Kidney epithelial cell (primary cell): ENCODE data around the gene KLF6. TPM values are rescaled to one million over a fixed set of nuclear protein-coding genes. Genes with fewer than 3 reads are reported as not detected.
A peak's percentile ranks its signal among the peaks of the same experiment; 100 is the strongest.

Experiments
- DNase-seq: peaks from one replicate; pipeline ENCODE4 v3.0.0-alpha.2; 2010; ENCODE audit warnings: low read depth
- H3K27me3 ChIP-seq: 2 replicates; pipeline ENCODE4 v1.6.0; 2011; ENCODE audit warnings: low read length; ENCODE audit not compliant: control insufficient read depth, insufficient read depth
- H3K36me3 ChIP-seq: 2 replicates; pipeline ENCODE4 v1.5.1; 2011; ENCODE audit warnings: low read length; ENCODE audit not compliant: control insufficient read depth, insufficient read depth
- H3K4me3 ChIP-seq: 2 replicates; pipeline ENCODE4 v1.5.1; 2011; ENCODE audit warnings: low read depth, mild to moderate bottlenecking, control low read depth, low read length
- total RNA-seq: library from RNA; depleted of rRNA; stranded (reverse); fragments of >200 nt; gene quantifications from 2 replicates; pipeline ENCODE4 v1.2.3, GENCODE V29; 2015
- TF ChIP-seq, protein P1 (sequence below): IDR thresholded peaks from 2 replicates; pipeline ENCODE4 v1.5.1; 2011; ENCODE audit warnings: mild to moderate bottlenecking, moderate library complexity, low read length, control low read depth, inconsistent platforms; ENCODE audit not compliant: insufficient read depth, poor library complexity, severe bottlenecking

KLF6 gene
- total RNA-seq, 1 donor from 2014 or later: 125 TPM

DNA sequence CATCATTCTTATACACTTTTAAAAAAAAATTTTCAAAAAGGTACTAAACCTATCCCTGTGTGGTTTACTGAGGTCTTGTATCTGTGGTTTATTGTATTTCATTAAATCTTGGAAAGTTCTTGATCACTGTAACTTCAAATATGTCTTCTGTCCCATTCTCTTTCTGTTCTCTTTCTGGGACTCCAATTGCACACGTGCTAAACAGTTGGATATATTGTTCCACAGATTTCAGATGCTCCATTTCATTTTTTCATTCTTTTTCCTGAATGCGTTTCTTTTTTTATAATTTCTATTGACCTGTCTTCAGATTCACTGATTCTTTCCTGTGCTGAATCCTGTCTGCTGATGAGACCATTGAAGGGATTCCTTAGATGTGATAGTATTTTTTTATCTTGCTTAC lies 4.6 kb upstream of the KLF6 start:
- DNase-seq: no peak
- no peaks in the 10 kb centered on the region for H3K27me3 ChIP-seq
- TF ChIP-seq, protein P1, sequence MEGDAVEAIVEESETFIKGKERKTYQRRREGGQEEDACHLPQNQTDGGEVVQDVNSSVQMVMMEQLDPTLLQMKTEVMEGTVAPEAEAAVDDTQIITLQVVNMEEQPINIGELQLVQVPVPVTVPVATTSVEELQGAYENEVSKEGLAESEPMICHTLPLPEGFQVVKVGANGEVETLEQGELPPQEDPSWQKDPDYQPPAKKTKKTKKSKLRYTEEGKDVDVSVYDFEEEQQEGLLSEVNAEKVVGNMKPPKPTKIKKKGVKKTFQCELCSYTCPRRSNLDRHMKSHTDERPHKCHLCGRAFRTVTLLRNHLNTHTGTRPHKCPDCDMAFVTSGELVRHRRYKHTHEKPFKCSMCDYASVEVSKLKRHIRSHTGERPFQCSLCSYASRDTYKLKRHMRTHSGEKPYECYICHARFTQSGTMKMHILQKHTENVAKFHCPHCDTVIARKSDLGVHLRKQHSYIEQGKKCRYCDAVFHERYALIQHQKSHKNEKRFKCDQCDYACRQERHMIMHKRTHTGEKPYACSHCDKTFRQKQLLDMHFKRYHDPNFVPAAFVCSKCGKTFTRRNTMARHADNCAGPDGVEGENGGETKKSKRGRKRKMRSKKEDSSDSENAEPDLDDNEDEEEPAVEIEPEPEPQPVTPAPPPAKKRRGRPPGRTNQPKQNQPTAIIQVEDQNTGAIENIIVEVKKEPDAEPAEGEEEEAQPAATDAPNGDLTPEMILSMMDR: no peak
- no peak overlapping the region for H3K4me3 ChIP-seq
- H3K36me3 ChIP-seq: no peaks in the 10 kb centered on the region

DNA sequence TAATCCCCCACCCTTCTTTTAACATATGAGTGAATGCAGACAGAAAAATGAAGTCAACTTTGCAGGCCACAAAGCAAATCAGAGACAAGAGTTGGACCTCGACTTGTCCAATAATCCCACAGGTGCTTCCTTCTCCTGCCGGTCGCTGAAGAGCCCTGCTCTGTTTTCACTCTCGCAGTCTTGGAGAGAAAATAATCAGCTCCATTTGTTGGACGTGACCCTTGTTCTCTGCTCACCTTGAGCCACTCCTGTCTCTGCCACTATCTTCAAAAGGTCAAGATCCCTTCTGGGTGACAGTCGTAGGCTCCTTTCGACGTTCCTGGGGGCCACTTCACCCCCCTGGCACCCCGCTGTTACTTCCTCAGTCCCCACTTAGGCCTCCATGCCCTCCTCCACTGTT lies 2.8 kb upstream of the KLF6 start:
- no peak overlapping the region for H3K4me3 ChIP-seq
- DNase-seq: no peak
- H3K27me3 ChIP-seq: no peaks in the 10 kb centered on the region
- H3K36me3 ChIP-seq: no peaks in the 10 kb centered on the region
- TF ChIP-seq, protein P1: no peak

DNA sequence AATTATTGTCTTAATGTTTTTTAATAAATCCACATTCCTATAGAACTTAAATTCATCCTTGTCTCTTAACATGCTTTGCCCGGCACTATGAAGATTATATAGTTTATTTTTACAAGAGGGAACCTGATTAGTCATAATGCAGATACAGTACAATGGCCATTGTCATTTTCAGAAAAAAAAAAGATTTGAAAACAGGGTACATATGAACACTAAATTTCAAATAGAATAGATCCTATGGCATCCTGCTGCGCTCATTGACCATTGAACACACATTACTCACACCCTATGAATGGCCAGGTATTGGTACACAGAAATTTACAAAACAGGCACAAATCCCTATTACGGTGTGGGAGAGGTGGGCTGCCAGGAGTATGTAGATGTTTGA lies 2.0 kb upstream of the KLF6 start:
- no peak overlapping the region for H3K4me3 ChIP-seq
- DNase-seq: no peak

DNA sequence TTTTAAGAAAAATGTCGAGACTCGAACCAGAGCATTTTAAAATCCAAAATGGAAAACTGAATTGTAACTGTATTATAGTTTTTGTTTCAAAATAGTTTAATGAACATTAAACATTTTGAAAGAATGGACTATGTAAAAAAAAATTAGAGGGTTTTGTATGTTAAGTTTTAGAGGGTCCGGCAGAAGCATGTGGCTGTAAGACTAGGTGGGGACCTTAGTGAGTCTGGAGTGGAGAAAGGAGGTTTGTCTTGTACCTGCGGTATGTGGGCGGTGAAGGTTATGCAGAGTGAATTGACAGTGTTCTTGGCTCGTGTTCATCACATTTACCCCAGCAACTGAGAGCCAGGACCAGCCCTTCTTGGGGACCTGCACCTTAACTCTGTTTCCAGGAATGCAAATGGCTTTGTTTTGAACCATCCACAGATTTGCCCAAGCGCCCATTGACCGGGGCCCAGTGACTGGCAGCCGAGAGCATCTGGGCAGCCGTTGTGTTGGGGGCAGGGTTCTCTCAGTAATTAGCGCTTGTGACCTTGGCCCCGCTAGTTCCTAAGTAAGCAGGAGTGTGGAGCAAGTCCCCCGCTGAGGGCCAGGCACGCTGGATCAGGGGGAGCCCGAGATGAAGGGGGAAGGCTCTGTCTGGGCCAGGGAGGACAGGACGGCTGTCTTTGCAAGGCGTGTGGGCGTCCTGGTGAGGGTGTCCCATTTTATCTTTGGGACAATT lies 1.4 kb upstream of the KLF6 start:
- DNase-seq: no peak
- Histone ChIP-seq H3K36me3 (peaks cover 2% of the 10 kb centered on the region), H3K4me3 (peak overlapping the region; percentile 62), H3K27me3 (no peaks in the 10 kb centered on the region)
- TF ChIP-seq, protein P1: no peak

More for the DNA sequence above, 2.0 kb upstream of the KLF6 start:
- TF ChIP-seq, protein P1: no peak
- Histone ChIP-seq H3K27me3 (no peaks in the 10 kb centered on the region), H3K36me3 (no peaks in the 10 kb centered on the region)

DNA sequence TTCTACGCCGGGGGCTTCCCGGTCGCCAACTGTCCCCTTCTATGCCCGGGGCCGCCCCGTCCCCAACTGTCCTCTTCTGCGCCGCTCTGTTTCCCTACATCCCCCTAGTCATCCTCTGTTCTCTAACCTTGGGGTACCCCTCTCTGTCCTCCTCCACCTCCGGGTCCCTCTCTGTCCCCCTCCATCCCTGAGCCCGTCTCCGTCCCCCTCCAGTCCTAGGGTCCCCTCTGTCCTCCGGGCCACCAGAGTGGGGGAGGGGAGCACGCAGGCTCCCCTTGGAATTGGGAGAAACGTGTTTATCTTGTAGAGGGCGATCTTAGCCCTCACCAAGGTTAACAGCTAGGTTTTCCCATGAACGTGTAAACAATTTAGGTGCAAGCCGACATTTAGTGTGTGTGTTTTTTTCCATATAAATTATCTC lies 852 bp upstream of the KLF6 start:
- DNase-seq: no peak
- TF ChIP-seq, protein P1: no peak
- Histone ChIP-seq H3K36me3 (peaks cover 3% of the 10 kb centered on the region), H3K27me3 (no peaks in the 10 kb centered on the region), H3K4me3 (peak overlapping the region; percentile 62)
